Mucosa of stomach (tissue), 1 donor: Measurements from ENCODE around the gene S100A11.

Source experiments
- H3K27me3 ChIP-seq: one replicate; pipeline ENCODE4 v1.7.0; 2013; ENCODE audit warnings: mild to moderate bottlenecking, low read length; ENCODE audit not compliant: control insufficient read depth, insufficient read depth
- H3K36me3 ChIP-seq: one replicate; pipeline ENCODE4 v1.7.0; 2013; ENCODE audit warnings: low read length; ENCODE audit not compliant: control insufficient read depth, insufficient read depth
- H3K4me1 ChIP-seq: one replicate; pipeline ENCODE4 v1.7.0; 2013; ENCODE audit warnings: mild to moderate bottlenecking, low read length; ENCODE audit not compliant: control insufficient read depth, insufficient read depth
- H3K4me3 ChIP-seq: one replicate; pipeline ENCODE4 v1.7.0; 2013; ENCODE audit warnings: low read length
- H3K9ac ChIP-seq: one replicate; pipeline ENCODE4 v1.7.0; 2013; ENCODE audit warnings: mild to moderate bottlenecking, low read length, moderate library complexity
- H3K9me3 ChIP-seq: one replicate; pipeline ENCODE4 v1.7.0; 2013; ENCODE audit warnings: mild to moderate bottlenecking, low read length, moderate library complexity; ENCODE audit not compliant: control insufficient read depth
- donor health status: Pancreatic carcinoma.

The S100A11 gene

DNA sequence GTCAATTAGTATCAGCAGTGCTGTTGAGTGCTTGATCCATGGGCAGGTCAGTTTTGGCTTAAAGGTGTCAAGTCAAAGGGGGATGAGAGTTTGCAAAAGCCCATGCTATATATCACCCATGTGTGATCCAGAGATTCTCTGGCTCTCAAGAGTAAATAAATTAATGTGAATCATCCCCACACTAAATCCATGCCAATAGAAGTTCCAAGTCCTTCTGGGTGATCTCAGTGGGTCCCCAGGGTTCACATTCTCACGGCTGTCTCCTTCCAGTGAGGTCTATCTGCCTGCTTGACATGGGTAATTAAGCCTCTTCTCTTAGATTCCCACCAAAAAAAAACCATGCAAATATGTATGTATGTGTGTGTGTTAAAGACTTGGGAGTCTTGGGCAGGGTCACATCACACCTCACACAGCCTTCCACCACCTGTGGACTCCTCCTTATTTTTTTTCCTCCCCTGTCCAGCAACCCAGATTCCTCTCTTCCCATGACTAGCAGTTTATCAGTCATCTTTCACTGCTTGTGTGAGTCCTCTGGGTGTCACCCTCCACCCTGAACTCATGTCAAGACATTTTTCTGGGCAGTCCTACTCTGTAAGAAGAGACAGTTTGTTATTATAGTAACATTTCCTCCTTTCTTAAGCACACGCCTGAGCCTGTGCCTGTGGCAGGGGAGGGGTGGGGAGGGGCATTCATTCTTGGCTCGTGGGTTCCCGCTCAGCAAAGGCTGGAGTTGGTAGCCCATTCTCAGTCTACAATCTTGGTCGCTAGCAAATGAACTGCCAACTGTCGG lies 14.3 kb upstream of the S100A11 start:
- Histone ChIP-seq H3K9me3 (no peaks in the 10 kb centered on the region), H3K36me3 (no peaks in the 10 kb centered on the region), H3K4me1 (peaks cover 48% of the 10 kb centered on the region), H3K9ac (no peak overlapping the region), H3K4me3 (no peak overlapping the region), H3K27me3 (peaks cover 8% of the 10 kb centered on the region)

DNA sequence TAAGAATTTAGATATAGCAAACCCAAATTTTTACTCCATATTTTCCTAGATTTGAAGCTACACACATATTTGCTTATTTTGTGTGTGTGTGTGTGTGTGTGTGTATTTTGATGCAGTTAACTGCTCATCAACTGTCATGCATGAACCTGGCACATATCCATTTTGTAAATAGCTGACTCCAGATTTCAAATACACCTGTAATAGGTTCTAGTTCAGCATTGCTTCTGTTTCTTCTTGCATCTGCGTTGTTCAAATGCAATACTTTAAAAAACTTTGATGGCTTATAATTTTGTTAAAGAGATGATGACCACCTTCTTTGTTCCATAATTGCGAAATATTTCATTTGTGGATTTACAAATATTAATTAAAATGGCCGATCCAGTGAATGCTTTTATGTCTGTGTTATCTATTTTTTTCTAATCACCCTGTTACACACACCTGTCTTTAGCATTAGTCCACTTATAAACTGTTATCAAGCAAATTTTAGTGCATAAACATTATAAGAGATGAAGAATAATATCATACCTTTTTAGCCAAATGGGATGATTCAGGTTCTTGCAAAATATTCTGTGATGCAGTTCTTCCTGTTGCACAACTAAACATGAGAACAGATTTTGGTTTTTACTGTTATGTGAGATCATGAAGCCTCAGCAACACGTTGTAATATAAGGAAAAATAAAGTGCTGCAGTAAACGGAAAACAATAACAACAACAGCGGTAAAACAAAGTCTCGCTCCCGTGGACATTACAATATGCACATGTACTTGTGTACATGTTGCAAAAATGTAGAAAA lies 12.7 kb upstream of the S100A11 start:
- no peak overlapping the region for H3K9ac ChIP-seq
- H3K27me3 ChIP-seq: peaks cover 8% of the 10 kb centered on the region
- peaks cover 48% of the 10 kb centered on the region for H3K4me1 ChIP-seq
- H3K9me3 ChIP-seq: no peaks in the 10 kb centered on the region
- no peak overlapping the region for H3K4me3 ChIP-seq
- no peaks in the 10 kb centered on the region for H3K36me3 ChIP-seq

DNA sequence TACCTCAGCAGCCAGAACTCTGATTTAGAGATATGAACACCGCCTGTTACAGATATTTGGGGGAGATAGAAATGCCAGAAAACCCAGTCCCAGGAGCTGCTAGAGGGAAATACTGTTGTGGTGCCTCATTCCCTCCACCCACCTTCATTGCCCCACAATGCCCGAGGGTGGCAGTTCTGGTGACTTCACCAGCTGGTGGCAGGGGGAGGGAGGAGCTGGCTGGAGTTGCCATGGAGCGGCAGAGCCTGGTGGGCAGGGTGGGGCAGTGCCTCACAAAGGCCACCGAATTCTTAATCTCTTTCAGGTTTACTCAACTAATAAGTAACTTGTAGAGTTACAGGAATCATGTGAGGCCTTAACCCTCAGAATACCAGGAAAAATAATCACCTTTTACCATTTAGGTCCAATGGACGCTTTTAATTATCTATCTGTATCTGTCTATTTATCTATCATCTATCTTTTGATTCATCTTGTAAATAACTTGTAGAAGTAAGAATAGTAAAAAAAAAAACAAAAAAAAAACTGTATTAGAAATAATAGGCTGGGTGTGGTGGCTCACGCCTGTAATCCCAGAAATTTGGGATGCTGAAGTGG lies 11.7 kb upstream of the S100A11 start:
- H3K4me3 ChIP-seq: no peak overlapping the region
- H3K27me3 ChIP-seq: peaks cover 8% of the 10 kb centered on the region
- no peaks in the 10 kb centered on the region for H3K36me3 ChIP-seq
- no peaks in the 10 kb centered on the region for H3K9me3 ChIP-seq
- peak overlapping the region; percentile 81 for H3K9ac ChIP-seq
- peaks cover 53% of the 10 kb centered on the region for H3K4me1 ChIP-seq

DNA sequence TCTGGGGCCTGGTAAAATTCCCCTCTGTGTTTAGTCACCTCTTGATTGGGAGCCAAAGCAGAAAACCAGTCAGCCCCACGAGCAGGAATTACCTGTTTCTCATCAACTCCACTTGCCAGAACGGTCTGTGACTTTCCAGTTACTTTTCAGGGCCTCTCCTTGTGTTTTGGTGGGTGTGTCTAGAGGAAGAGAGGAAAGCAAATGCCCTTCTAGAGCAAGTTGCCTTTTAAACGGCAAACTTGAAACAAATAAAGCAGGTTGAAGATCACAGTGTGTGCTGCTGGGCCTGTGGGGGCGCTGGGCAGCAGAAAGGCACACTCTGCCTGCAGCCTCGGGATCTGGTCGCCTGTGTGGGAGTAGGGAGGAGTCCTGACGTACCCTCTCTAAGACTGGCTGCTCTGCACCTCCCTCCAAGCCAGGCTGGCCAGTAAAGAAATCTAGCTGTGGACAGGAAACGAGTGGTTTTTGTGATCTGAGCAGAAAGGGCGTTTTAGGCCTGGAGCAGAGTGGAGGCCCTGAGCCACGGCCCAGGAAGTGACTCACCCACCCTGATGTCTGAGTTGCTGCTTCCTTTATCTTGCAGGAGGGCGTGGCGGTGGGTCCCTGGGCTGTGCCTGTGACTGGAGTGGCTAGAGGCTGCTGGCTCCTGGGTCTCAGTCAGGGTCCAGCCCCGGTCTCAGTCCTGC lies 11.1 kb upstream of the S100A11 start:
- Histone ChIP-seq H3K4me1 (peaks cover 53% of the 10 kb centered on the region), H3K27me3 (peaks cover 2% of the 10 kb centered on the region), H3K9ac (peak overlapping the region; percentile 81), H3K36me3 (no peaks in the 10 kb centered on the region), H3K9me3 (no peaks in the 10 kb centered on the region), H3K4me3 (no peak overlapping the region)

DNA sequence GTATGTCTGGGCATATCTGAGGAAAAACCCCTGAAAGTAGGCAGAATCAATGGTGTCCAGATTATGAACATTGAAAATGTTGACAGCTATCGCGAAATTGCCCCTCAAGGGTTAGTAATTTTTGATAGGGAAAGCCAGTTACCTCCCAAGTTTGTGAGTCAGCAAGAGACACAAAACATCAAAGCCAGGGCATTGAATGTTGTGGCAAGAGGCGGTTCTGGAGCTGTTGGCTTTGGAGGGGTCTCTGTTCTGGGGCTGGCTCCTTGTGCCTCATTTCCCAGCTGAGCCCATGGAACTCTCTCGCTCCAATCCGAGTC lies 10.6 kb upstream of the S100A11 start:
- Histone ChIP-seq H3K9me3 (no peaks in the 10 kb centered on the region), H3K4me3 (no peak overlapping the region), H3K36me3 (no peaks in the 10 kb centered on the region), H3K27me3 (no peaks in the 10 kb centered on the region), H3K4me1 (peaks cover 53% of the 10 kb centered on the region), H3K9ac (peak overlapping the region; percentile 81)

DNA sequence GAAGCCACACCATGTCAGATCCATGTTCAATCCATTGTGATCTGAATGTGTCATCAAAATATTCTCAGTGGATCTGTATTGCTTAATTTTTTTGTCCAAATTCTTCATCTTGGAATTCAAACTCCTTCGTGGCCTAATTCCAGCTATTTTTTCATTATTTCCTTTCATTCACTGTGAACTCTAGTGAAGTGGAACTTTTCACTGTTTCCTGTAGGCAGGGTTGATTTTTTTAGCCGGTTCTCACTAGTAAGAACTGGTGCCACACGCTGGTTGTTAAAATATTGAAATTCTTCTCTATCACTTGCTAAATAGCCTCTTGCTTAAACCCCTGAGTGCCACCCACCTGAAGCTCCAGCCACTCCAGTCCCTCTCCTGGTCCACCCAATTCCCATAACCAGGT lies 7.6 kb upstream of the S100A11 start:
- Histone ChIP-seq H3K36me3 (no peaks in the 10 kb centered on the region), H3K9ac (no peak overlapping the region), H3K27me3 (no peaks in the 10 kb centered on the region), H3K9me3 (no peaks in the 10 kb centered on the region), H3K4me1 (peaks cover 39% of the 10 kb centered on the region), H3K4me3 (no peak overlapping the region)

DNA sequence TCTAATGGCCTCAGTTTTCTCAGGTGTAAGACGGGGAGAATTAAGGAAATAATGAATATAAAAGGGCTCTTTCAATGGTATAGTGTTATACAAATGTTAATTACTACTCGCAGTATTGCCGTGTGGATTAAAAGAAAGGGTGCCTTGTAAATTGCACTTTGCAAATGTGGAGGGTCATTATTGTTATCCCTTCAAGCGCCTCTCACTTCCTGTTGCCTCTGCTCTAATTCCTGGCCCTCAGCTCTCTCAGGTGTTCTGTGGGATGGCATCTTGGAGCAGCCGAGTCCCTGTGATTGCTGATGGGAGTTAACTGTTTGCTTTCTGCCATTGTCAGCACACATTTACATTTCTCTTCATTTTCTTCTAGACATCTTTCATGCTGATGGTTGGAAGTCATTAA lies 7.1 kb upstream of the S100A11 start:
- no peak overlapping the region for H3K4me3 ChIP-seq
- peaks cover 40% of the 10 kb centered on the region for H3K4me1 ChIP-seq
- H3K9me3 ChIP-seq: no peaks in the 10 kb centered on the region
- no peak overlapping the region for H3K9ac ChIP-seq
- H3K27me3 ChIP-seq: no peaks in the 10 kb centered on the region
- no peaks in the 10 kb centered on the region for H3K36me3 ChIP-seq

DNA sequence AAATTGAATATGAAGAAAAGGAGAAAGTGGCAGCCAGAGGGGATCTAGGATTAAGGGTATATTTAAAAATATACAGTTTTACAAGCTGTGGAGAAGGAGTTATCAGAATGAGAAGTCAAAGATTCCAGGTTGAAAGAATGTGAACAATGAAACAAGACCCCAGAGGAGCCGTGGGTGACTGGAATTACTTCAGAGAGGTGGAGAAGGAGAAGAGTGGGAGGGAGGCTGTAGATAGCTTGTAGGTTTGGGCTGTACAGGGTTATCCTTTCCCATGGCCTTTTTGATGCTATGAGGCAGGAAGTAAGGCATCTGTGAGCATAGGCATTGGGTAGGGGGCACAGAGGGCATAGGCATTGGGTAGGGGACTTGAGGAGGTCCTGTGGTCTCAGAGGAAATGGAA lies 5.2 kb upstream of the S100A11 start:
- Histone ChIP-seq H3K9ac (no peak overlapping the region), H3K27me3 (no peaks in the 10 kb centered on the region), H3K4me3 (no peak overlapping the region), H3K9me3 (no peaks in the 10 kb centered on the region), H3K36me3 (no peaks in the 10 kb centered on the region), H3K4me1 (peaks cover 36% of the 10 kb centered on the region)

DNA sequence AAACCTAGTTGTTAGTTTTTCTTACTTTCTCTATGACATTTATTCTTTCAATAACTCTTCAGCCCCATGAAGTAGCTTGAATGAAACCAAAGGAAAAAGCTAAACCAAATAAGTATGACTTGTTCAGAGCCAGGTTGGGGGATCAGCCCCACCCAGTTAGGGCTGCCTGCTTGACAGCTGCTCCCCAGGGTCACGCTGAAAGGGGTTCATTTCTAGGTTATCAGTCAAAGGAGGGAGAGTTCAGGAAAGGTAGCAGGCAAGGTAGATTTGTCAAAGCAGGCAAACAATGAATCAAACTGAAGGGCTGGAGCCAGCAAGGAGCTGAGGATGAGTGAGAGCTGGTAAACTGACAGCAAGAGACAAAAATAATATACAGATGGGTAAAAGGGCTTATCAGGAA lies 3.1 kb upstream of the S100A11 start:
- Histone ChIP-seq H3K36me3 (no peaks in the 10 kb centered on the region), H3K9me3 (no peaks in the 10 kb centered on the region), H3K4me1 (peaks cover 28% of the 10 kb centered on the region), H3K9ac (no peak overlapping the region), H3K27me3 (no peaks in the 10 kb centered on the region), H3K4me3 (no peak overlapping the region)

DNA sequence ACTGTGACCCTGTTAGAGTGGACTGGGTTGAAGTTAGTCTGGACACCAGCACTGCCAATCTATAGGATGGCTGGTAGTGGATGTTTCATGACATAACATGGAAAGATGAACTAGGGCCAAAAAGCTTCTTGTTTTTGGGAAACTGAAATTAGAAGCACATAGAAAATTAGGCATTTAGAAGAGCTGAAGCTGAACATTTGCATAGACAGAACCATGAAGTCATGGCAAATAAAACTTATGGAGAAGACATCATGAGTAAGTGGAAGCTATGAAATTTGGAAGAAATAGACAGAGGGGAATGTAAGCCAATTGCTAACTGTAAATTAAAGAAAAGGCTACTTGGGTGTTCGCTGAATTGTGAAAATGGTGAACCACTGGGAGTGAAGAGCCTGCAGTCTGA lies 2.7 kb upstream of the S100A11 start:
- H3K9ac ChIP-seq: no peak overlapping the region

DNA sequence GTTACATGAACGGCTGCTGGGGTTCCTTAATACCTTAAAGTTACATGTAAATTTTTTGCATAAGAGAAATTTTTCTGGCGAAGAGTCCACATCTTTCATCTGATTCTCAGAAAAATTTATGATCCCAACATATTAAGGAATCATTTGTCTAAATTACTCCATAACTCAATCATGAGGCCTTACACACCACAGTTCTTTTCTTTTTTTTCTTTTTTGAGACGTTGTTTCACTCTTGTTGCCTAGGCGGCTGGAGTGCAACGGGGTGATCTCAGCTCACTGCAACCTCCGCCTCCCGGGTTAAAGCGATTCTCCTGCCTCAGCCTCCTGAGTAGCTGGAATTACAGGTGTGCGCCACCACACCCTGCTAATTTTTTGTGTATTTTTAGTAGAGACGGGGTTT lies 2.1 kb upstream of the S100A11 start:
- H3K27me3 ChIP-seq: no peaks in the 10 kb centered on the region
- H3K36me3 ChIP-seq: no peaks in the 10 kb centered on the region
- H3K4me3 ChIP-seq: no peak overlapping the region
- H3K9ac ChIP-seq: no peak overlapping the region
- H3K9me3 ChIP-seq: no peaks in the 10 kb centered on the region
- peaks cover 30% of the 10 kb centered on the region for H3K4me1 ChIP-seq

More for the DNA sequence above, 2.7 kb upstream of the S100A11 start:
- H3K4me3 ChIP-seq: no peak overlapping the region
- H3K4me1 ChIP-seq: peaks cover 29% of the 10 kb centered on the region
- no peaks in the 10 kb centered on the region for H3K27me3 ChIP-seq
- H3K9me3 ChIP-seq: no peaks in the 10 kb centered on the region
- H3K36me3 ChIP-seq: no peaks in the 10 kb centered on the region
